ENCODE measurements around the gene SCNN1A.

GRCh38 chr12:6337958-6338433 lies 37.4 kb downstream of the SCNN1A start:
- TF ChIP-seq CTCF (IDR thresholded peaks at IDR 0.05) (no peak), EZH2 (IDR thresholded peaks at IDR 0.05; ENCODE audit: borderline replicate concordance, insufficient read depth, low read depth, low read length, poor library complexity, severe bottlenecking) (no peak)

Data from B cell (primary cell).